Measurements from ENCODE around the gene ERGIC2.
"Not testable (repeated sequence)": the region's sequence is repeated elsewhere in the genome, so short reads cannot be mapped to it uniquely, and the experiment has no call there.

The ERGIC2 gene, protein sequence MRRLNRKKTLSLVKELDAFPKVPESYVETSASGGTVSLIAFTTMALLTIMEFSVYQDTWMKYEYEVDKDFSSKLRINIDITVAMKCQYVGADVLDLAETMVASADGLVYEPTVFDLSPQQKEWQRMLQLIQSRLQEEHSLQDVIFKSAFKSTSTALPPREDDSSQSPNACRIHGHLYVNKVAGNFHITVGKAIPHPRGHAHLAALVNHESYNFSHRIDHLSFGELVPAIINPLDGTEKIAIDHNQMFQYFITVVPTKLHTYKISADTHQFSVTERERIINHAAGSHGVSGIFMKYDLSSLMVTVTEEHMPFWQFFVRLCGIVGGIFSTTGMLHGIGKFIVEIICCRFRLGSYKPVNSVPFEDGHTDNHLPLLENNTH

GRCh38 chr12:29380536-29381523 is at the start of gene ERGIC2:
ERGIC2 (minus strand) TSS chr12:29381172; CDS start chr12:29371633, 9,539 bp downstream.
- peak; percentile 98 to 99 for DNase-seq

DNA sequence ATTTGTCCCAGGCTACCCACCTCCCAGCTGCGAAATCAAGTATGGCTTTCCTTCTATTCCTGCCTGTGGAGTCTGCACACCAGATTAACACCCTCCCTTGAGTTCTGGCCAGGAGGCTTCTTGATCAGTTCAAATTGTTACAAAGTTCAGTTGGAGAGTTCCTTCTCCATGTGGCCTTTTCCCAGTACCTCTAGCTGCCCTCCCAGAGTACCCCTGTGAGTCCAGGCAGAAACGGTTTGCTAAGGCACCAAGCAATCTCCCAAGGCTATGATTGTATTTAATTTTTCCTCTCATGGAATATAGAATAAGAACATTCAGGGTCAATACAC is 49.7 kb upstream of the ERGIC2 start:
- DNase-seq: no peak

- DNase-seq: no peak
Observed at GRCh38 chr12:29429999-29430715, 49.2 kb upstream of the ERGIC2 start.

DNA sequence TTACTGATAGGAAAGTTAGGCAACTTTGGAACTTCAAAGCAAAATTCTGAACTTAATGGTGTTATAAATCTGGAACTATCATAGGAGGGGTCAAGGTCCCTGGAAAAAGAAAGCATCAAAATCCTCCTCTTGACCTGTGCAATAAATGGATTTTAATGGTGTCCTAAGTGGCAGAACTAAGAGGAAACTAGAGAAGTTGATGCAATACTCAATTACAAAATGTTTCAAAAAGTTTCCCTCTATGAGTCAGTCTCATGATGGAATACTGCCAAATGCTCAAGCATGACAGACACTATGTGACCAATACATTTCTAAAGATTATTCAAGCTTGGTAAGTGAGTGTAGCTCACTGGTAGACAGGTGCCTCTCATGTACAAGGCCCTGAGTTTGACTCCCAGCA is 47.7 kb upstream of the ERGIC2 start:
- DNase-seq: peak in 1 of 2 experiments; percentile 2

- DNase-seq: no peak
Observed at GRCh38 chr12:29427964-29428363, 47.0 kb upstream of the ERGIC2 start.

- DNase-seq: no peak
Observed at GRCh38 chr12:29426498-29426897, 45.5 kb upstream of the ERGIC2 start.

DNA sequence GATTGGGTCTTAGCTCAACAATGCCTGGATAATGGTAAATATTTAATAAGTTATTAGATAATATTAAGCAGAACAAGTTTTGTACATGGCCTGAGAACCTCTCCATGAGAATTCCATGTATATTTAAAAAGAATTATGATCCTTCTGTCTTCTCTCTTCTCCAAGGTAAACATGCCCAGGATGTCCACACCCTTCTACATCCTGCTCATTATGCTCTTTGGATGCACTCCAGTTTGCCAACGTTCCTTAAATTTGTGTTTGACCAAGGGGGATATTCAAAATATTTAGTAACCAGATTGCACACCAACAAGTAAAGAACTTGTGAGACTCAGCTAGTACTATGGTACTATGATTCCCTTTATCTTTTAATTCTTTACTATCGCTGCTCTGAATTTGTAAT is 44.8 kb upstream of the ERGIC2 start:
- DNase-seq: no peak

DNA sequence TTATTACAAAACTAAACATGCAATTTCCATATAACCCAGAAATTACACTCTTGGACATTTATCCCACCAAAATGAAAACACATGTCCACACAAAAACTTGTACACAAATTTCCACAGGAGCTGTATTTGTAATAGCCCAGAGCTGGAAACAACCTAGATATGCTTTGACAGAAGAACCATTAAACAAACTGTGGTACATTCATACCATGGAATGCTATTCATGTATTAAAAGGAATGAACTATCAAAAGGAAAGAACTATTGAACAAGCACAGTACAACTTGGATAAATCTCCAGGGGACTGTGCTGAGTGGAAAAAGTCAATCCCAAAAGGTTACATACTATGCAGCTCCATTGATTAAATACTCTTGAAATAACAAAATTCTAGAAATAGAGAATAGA is 35.8 kb upstream of the ERGIC2 start:
- no peak for DNase-seq

- no peak for DNase-seq
Observed at GRCh38 chr12:29415111-29415510, 34.1 kb upstream of the ERGIC2 start.

DNA sequence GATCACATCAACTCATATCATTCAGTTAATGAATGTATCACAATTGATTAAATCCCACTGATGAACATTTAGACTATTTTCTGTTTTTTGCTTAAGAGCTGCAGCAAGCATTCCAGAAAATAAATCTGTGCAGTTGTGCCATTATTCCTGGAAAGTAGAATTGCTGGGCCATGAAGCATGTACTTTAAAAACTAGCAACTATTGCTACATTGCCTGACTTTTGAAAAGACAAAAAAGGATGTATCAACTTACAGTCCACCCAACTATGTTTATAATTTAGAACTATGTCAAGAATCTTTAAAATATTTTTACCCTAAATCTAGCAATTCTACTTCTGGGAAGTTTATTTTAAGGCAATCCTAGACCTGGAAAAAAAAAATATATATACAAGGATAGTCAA is 33.4 kb upstream of the ERGIC2 start:
- DNase-seq: no peak

- no peak for DNase-seq
Observed at GRCh38 chr12:29405561-29405960, 24.6 kb upstream of the ERGIC2 start.

DNA sequence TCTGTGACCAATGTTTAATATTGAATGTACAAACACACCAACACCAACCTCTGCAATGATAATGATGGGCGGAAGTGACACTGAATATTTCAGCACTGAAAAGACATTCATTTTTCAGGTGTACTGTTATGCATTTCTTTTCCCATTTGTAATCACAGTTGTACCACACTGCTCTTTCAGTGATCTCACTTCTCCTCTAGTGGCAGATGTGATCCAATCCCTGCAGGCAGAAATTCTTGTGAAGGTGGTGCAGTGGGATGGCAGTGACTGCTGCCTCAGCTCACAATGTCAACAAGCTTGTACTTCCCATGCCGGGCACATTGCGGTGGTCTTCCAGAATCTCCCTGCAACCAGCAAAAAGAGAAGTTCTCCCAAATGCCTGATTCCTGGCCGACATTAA is 23.0 kb upstream of the ERGIC2 start:
- DNase-seq: no peak

- no peak for DNase-seq
Observed at GRCh38 chr12:29402437-29402836, 21.5 kb upstream of the ERGIC2 start.

- DNase-seq: no peak
Observed at GRCh38 chr12:29398495-29398894, 17.5 kb upstream of the ERGIC2 start.

- no peak for DNase-seq
Observed at GRCh38 chr12:29396774-29397173, 15.8 kb upstream of the ERGIC2 start.

DNA sequence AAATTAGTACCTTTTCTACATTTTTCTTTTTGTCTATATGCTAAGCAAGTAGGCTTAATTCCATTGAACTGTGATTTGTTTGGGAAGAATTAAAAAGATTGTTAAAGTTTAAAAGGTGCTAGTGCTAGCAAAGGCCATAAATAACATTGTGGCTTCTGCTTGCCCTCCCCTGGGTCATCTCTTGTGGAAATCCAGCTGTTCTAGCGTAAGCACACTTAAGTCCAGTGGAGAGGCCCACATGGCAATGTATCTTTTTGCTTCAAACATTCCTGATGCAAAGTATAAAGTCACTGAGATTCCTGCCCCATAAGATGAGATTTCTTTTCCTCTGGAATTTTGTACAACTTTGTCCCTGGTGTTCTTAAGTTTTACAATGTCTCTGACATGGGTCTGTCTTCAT is 14.4 kb upstream of the ERGIC2 start:
- no peak for DNase-seq

DNA sequence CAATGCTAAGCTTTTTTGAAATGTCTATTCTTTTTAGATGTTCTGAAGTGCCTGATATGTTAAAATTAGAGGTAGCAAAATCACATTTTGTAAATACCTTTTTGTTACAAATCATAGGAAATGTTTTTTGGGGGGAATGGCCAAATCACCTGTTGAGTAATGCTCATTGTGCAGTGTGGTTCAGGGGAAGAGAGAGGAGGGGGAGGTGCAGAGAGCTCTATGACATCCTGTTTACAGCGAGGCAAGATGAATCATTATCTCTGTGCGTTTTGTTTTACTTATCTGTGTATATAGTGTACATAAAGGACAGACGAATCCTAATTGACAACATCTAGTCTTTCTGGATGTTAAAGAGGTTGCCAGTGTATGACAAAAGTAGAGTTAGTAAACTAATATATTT is 9.4 kb upstream of the ERGIC2 start:
- DNase-seq: not testable (repeated sequence)

GRCh38 chr12:29389295-29389919 is 8.4 kb upstream of the ERGIC2 start:
- DNase-seq: peak in 1 of 2 experiments; percentile 32

DNA sequence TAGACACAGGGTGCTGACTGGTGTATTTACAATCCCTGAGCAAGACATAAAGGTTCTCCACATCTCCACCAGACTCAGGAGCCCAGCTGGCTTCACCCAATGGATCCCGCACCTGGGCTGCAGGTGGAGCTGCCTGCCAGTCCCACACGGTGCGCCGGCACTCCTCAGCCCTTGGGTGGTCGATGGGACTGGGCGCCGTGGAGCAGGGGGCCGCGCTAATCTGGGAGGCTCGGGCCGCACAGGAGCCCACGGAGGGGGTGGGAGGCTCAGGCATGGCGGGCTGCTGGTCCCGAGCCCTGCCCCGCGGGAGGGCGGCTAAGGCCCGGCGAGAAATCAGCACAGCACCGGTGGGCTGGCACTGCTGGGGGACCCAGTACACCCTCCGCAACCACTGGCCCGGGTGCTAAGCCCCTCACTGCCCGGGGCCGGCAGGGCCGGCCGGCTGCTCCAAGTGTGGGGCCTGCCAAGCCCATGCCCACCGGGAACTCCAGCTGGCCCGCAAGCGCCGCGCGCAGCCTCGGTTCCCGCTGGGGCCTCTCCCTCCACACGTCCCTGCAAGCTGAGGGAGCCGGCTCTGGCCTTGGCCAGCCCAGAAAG is 5.2 kb upstream of the ERGIC2 start:
- not testable (repeated sequence) for DNase-seq

DNA sequence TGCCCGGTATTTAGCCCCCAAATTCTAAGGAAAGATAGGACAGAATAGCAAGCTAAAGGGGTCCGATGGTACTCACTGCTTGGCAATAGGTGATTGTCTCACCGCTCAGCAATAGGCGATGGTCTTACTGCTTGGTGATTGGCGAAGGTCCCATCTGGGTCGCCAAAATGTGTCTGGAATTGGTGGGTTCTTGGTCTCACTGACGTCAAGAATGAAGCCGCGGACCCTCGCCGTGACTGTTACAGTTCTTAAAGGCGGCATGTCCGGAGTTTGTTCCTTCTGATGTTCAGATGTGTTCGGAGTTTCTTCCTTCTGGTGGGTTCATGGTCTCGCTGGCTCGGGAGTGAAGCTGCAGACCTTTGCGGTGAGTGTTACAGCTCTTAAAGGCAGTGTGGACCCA is 4.2 kb upstream of the ERGIC2 start:
- DNase-seq: not testable (repeated sequence)

DNA sequence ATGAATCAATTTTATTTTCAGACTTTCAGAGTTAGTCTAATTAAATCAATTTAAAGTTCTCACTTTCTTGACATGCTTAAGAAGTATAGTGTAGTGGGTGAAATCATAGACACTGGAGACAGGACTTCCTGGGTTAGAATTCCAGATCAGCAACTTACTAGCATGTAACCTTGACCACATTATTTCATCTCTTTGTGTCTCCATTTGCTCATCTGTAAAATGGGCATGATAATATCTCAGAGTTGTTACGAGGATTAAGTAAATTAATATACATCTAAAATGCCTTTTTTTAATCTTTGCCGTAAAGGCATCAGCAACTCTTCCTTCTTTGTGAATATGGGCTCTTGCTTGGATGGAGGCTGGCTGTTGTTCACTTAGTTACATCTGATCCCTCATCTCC is 1.3 kb upstream of the ERGIC2 start:
- no peak for DNase-seq

GRCh38 chr12:29376118-29376517 is 4.9 kb downstream of the ERGIC2 start:
- no peak for DNase-seq
